GM12801 (cell line): ENCODE measurements around the gene MATR3.

ENCODE experiments used
- CTCF ChIP-seq: IDR thresholded peaks from one replicate; pipeline ENCODE4 v1.5.1; 2011; ENCODE audit warnings: control low read depth; ENCODE audit not compliant: insufficient read length; ENCODE audit errors: extremely low read depth

Gene MATR3

GRCh38 chr5:139369181-139369580 is 75.6 kb downstream of the MATR3 start:
- TF ChIP-seq CTCF = no peak

- TF ChIP-seq CTCF = no peak
Measured at GRCh38 chr5:139371482-139372435, 78.2 kb downstream of the MATR3 start.

GRCh38 chr5:139374909-139375308 is 81.4 kb downstream of the MATR3 start:
- TF ChIP-seq CTCF = no peak

- TF ChIP-seq CTCF = no peak
Measured at GRCh38 chr5:139376364-139376763, 82.8 kb downstream of the MATR3 start.

- no peak for TF ChIP-seq CTCF
Measured at GRCh38 chr5:139377226-139377625, 83.7 kb downstream of the MATR3 start.

GRCh38 chr5:139378101-139378825 is 84.7 kb downstream of the MATR3 start:
- no peak for TF ChIP-seq CTCF

- TF ChIP-seq CTCF = no peak
Measured at GRCh38 chr5:139378941-139379361, 85.4 kb downstream of the MATR3 start.
